RWPE1 (cell line): Measurements from ENCODE around the gene AZIN2.

Source experiments
- CTCF ChIA-PET: fragments of 350-600 bp; sonication (Branson Sonifier 250); formaldehyde crosslinking; extraction: SDS; loops from one replicate; lab custom pipeline; 2021; lab: Yijun Ruan, JAX
- POLR2A ChIA-PET: fragments of 400-600 bp; formaldehyde crosslinking; extraction: SDS; loops from one replicate; lab custom pipeline; 2020; ENCODE audit warnings: antibody characterized with exemption; ENCODE audit not compliant: low non-redundant PET; lab: Yijun Ruan, JAX
- DNase-seq: peaks from one replicate; pipeline ENCODE4 v3.0.0; 2012; ENCODE audit warnings: low spot score
- H3K27ac ChIP-seq: fragments of 450-650 bp; 2 replicates; pipeline ENCODE4 v1.5.1; 2017
- CTCF ChIP-seq: fragments of 450-650 bp; conservative IDR thresholded peaks from 2 replicates; pipeline ENCODE4 v1.5.1; 2017; ENCODE audit warnings: low read depth, mild to moderate bottlenecking

Gene AZIN2

GRCh38 chr1:33152685-33153432 lies 71.9 kb downstream of the AZIN2 start:
- ChIA-PET POLR2A (interaction anchor here (0.5 kb wide), 1 partner anchor 15 kb away, joined by 5 read pairs; no protein-coding TSS in a partner anchor), CTCF (interaction anchor here (0.6 kb wide), 1 partner anchor 66 kb away, joined by 3 read pairs; no protein-coding TSS in a partner anchor)
- no peak for DNase-seq
- H3K27ac ChIP-seq, result peak overlapping the region; percentile 37
- TF ChIP-seq CTCF, result no peak

GRCh38 chr1:33153650-33154049 lies 72.7 kb downstream of the AZIN2 start:
- no peak for DNase-seq
- CTCF ChIA-PET, result interaction anchor here (0.6 kb wide), 1 partner anchor 261 kb away, joined by 3 read pairs; no protein-coding TSS in a partner anchor
- POLR2A ChIA-PET, result interaction anchor here (0.5 kb wide), 1 partner anchor 15 kb away, joined by 5 read pairs; no protein-coding TSS in a partner anchor
- no peak for TF ChIP-seq CTCF
- H3K27ac ChIP-seq, result peak overlapping the region; percentile 37; the same call in 1 of the 2 replicates

GRCh38 chr1:33155877-33156538 lies 75.1 kb downstream of the AZIN2 start:
- POLR2A ChIA-PET, result no interaction called here

GRCh38 chr1:33157131-33157530 lies 76.2 kb downstream of the AZIN2 start:
- POLR2A ChIA-PET, result no interaction called here
- H3K27ac ChIP-seq, result no peak overlapping the region
- no peak for DNase-seq
- CTCF ChIA-PET, result no interaction called here
- TF ChIP-seq CTCF, result no peak

More at GRCh38 chr1:33155877-33156538, 75.1 kb downstream of the AZIN2 start:
- no peak for DNase-seq
- CTCF ChIA-PET, result no interaction called here
- TF ChIP-seq CTCF, result no peak
- no peak overlapping the region for H3K27ac ChIP-seq

- CTCF ChIA-PET, result interaction anchor here (0.6 kb wide), 1 partner anchor 143 kb away, joined by 3 read pairs; no protein-coding TSS in a partner anchor
- no peak overlapping the region for H3K27ac ChIP-seq
- TF ChIP-seq CTCF, result no peak
- DNase-seq, result no peak
- POLR2A ChIA-PET, result no interaction called here
Measured at GRCh38 chr1:33158366-33158765, 77.4 kb downstream of the AZIN2 start.

GRCh38 chr1:33159577-33159976 lies 78.6 kb downstream of the AZIN2 start:
- H3K27ac ChIP-seq, result no peak overlapping the region
- no peak for TF ChIP-seq CTCF
- no peak for DNase-seq
- ChIA-PET POLR2A (no interaction called here), CTCF (no interaction called here)
